Kidney (tissue), 14 donors: ENCODE results near the gene GNPAT. TPM values are rescaled to one million over a fixed set of nuclear protein-coding genes. Genes with fewer than 3 reads are reported as not detected.

Source experiments
- DNase-seq, 5 donors: peaks; one replicate each; pipeline ENCODE4 v3.0.0-alpha.2; 2013 to 2020
- FAIRE-seq: peaks from 2 replicates; lab custom pipeline; 2012; peaks lifted over from hg19 to GRCh38; lab: Jason Lieb, UNC
- H3K27ac ChIP-seq, 2 donors: one replicate each; pipeline ENCODE4 v1.7.0; 2013; ENCODE audit warnings: low read depth in 2 of 2, low read length in 2 of 2, inconsistent platforms in 1 of 2
- H3K27me3 ChIP-seq: one replicate; pipeline ENCODE4 v1.7.1; 2013; ENCODE audit warnings: low read length, inconsistent platforms; ENCODE audit not compliant: control insufficient read depth, insufficient read depth
- H3K36me3 ChIP-seq, 3 donors: one replicate each; pipeline versions ENCODE4 v1.7.0 to v1.7.1; 2013; ENCODE audit warnings: low read length in 3 of 3, control low read depth in 1 of 3, inconsistent platforms in 1 of 3; ENCODE audit not compliant: insufficient read depth in 3 of 3, control insufficient read depth in 2 of 3
- H3K4me1 ChIP-seq, 3 donors: one replicate each; pipeline versions ENCODE4 v1.7.0 to v1.7.1; 2013; ENCODE audit warnings: low read length in 3 of 3, inconsistent platforms in 1 of 3, low read depth in 1 of 3; ENCODE audit not compliant: control insufficient read depth in 2 of 3, insufficient read depth in 2 of 3
- H3K4me3 ChIP-seq, 3 donors: one replicate each; pipeline versions ENCODE4 v1.7.0 to v1.8.1; 2013; ENCODE audit warnings: low read length in 3 of 3, control low read depth in 1 of 3, inconsistent platforms in 1 of 3
- H3K9ac ChIP-seq, 3 donors: one replicate each; pipeline versions ENCODE4 v1.7.0 to v1.7.1; 2013; ENCODE audit warnings: low read length in 3 of 3, control low read depth in 1 of 3, inconsistent platforms in 1 of 3
- H3K9me3 ChIP-seq, 3 donors: one replicate each; pipeline versions ENCODE4 v1.7.0 to v1.7.1; 2013; ENCODE audit warnings: low read length in 3 of 3, control low read depth in 1 of 3, inconsistent platforms in 1 of 3; ENCODE audit not compliant: control insufficient read depth in 2 of 3, insufficient read depth in 1 of 3
- intact Hi-C: fragments of 100-400 bp; cut with DNase I; formaldehyde crosslinking; loops from one replicate; pipeline ENCODE4 v1.11.1; 2022
- polyA plus RNA-seq: library from polyadenylated mRNA; stranded (reverse); fragments of 350-450 nt; fragmentation: Illumina TruSeq; extraction: RNeasy Lipid Tissue Mini Kit (QIAGEN cat#74804); gene quantifications from one replicate; pipeline ENCODE4 v1.2.3, GENCODE V29; 2014; ENCODE audit warnings: low read depth, low replicate concordance; ENCODE audit not compliant: insufficient read depth
- total RNA-seq: library from RNA; stranded (reverse); fragmentation: NEBNext Ultra II Directional; extraction: Animal tissue kit (Norgen Biotek cat#: 25700); gene quantifications from one replicate; pipeline ENCODE4 v1.2.1, GENCODE V29; 2021
- TF ChIP-seq, protein P1 (sequence below): IDR thresholded peaks from 3 replicates; pipeline ENCODE4 v1.5.1; 2012; ENCODE audit warnings: mild to moderate bottlenecking, moderate library complexity, borderline replicate concordance; ENCODE audit not compliant: insufficient read depth; ENCODE audit errors: extremely low read depth
- donor health status: control.
- donor health status: control.
- donor health status: control.
- donor health status: control.
- donor health status: control.
- donor health status: DM: yes; HTN: yes; CAD: no.
- donor health status: Normal renal cell carcinoma (clear cell type).

GNPAT gene
- total and polyA plus RNA-seq, 2 donors from 2014 or later = 31.2 to 33.7 TPM

DNA sequence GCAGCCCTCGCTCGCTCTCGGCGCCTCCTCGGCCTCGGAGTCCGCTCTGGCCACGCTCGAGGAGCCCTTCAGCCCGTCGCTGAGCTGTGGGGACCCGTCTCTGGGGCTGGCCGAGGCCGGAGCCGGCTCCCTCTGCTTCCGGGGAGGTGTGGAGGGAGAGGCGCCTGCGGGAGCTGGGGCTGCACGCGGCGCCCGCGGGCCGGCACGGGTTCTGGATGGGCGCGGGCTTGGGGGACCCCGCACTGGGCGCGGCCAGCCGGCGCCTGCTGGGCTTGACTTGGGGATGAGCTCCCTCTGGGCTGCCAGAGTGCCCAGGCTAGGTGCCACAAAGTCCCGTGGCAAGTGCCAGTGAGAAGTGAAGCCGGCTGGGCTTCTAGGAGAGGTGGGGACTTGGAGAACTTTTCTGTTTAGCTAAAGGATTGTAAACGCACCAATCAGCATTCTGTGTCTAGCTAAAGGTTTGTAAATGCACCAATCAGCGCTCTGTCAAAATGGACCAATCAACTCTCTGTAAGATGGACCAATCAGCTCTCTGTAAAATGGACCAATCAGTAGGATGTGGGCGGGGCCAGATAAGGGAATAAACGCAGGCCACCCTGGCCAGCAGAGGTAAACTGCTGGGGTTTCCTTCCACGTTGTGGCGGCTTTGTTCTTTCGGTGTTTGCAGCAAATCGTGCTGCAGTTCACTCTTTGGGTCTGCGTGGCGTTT is 76.4 kb downstream of the GNPAT start:
- FAIRE-seq = no peak
- DNase-seq = no peak

DNA sequence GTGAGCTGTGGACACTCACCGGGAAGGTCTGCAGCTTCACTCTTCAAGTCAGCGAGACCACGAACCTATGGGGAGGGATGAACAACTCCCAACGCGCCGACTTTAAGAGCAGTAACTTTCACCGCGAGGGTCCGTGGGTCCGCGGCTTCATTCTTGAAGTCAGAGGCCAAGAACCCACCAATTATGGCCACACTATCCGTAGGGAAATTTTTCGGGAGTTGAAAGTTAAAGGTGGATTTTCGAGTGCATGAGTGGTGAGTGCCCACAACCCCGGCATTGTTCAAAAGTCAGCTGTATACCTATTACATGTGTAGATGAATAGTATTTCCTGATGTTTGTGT is 77.0 kb downstream of the GNPAT start:
- no peaks in the 10 kb centered on the region for H3K9me3 ChIP-seq
- no peak for DNase-seq
- H3K4me1 ChIP-seq = no peaks in the 10 kb centered on the region
- intact Hi-C loops = no loop called here
- H3K27ac ChIP-seq = no peak overlapping the region
- no peaks in the 10 kb centered on the region for H3K27me3 ChIP-seq
- H3K4me3 ChIP-seq = no peak overlapping the region
- no peaks in the 10 kb centered on the region for H3K36me3 ChIP-seq
- TF ChIP-seq, protein P1, sequence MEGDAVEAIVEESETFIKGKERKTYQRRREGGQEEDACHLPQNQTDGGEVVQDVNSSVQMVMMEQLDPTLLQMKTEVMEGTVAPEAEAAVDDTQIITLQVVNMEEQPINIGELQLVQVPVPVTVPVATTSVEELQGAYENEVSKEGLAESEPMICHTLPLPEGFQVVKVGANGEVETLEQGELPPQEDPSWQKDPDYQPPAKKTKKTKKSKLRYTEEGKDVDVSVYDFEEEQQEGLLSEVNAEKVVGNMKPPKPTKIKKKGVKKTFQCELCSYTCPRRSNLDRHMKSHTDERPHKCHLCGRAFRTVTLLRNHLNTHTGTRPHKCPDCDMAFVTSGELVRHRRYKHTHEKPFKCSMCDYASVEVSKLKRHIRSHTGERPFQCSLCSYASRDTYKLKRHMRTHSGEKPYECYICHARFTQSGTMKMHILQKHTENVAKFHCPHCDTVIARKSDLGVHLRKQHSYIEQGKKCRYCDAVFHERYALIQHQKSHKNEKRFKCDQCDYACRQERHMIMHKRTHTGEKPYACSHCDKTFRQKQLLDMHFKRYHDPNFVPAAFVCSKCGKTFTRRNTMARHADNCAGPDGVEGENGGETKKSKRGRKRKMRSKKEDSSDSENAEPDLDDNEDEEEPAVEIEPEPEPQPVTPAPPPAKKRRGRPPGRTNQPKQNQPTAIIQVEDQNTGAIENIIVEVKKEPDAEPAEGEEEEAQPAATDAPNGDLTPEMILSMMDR = no peak
- FAIRE-seq = no peak
- H3K9ac ChIP-seq = no peak overlapping the region

More for the DNA sequence above, 76.4 kb downstream of the GNPAT start:
- Histone ChIP-seq H3K9me3 (no peaks in the 10 kb centered on the region), H3K27me3 (no peaks in the 10 kb centered on the region), H3K4me3 (no peak overlapping the region), H3K4me1 (no peaks in the 10 kb centered on the region), H3K36me3 (no peaks in the 10 kb centered on the region), H3K27ac (no peak overlapping the region), H3K9ac (no peak overlapping the region)
- intact Hi-C loops = no loop called here
- TF ChIP-seq, protein P1 = no peak

DNA sequence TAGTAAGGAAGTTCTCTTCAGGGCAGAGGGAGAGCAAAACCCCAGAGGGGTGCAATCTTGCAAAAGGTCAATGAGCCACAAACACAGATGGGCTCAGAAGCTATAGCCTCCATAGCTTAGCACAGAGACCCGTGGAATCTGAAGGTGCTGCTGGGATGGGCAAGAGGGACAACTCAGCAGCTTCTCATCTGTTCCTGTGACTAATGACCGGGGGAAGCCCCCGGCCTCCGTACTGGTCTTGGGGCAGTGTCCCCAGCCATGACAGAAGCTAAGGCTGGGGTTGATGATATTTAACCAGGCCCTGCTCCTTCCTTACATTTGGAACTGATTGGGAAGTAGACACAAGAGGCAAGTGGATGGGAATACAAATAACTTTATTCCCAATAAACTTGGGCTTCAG is 77.6 kb downstream of the GNPAT start:
- TF ChIP-seq, protein P1 = no peak
- no peak for DNase-seq
- FAIRE-seq = no peak

DNA sequence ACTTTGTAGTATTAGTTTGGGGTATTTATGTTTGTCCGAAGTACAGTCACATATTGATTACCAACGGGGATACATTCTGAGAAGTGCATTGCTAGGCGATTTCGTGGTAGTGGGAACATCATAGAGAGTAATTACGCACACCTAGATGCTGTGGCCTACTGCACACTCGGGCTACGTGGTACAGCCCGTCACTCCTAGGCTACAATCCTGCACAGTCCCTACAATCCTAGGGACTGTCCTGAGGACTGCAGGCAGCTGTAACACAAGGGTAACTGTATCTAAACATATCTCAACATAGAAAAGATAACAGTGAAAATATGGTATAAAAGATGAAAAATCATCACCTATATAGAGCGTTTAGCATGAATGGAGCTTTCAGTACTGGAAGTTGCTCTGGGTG is 78.1 kb downstream of the GNPAT start:
- DNase-seq = no peak
- H3K4me3 ChIP-seq = no peak overlapping the region
- no peak overlapping the region for H3K9ac ChIP-seq
- no peaks in the 10 kb centered on the region for H3K4me1 ChIP-seq
- H3K36me3 ChIP-seq = no peaks in the 10 kb centered on the region
- no peaks in the 10 kb centered on the region for H3K27me3 ChIP-seq
- FAIRE-seq = no peak
- H3K27ac ChIP-seq = no peak overlapping the region
- H3K9me3 ChIP-seq = no peaks in the 10 kb centered on the region
- TF ChIP-seq, protein P1 = no peak
- intact Hi-C loops = no loop called here

More for the DNA sequence above, 77.6 kb downstream of the GNPAT start:
- Histone ChIP-seq H3K9me3 (no peaks in the 10 kb centered on the region), H3K27ac (no peak overlapping the region), H3K4me1 (no peaks in the 10 kb centered on the region), H3K27me3 (no peaks in the 10 kb centered on the region), H3K9ac (no peak overlapping the region), H3K36me3 (no peaks in the 10 kb centered on the region), H3K4me3 (no peak overlapping the region)
- intact Hi-C loops = no loop called here
